Esophagus squamous epithelium (tissue), 5 donors: ENCODE results near the gene GPRC5C. TPM values are rescaled to one million over a fixed set of nuclear protein-coding genes. Genes with fewer than 3 reads are reported as not detected.
A peak's percentile ranks its signal among the peaks of the same experiment; 100 is the strongest.
"Not testable (repeated sequence)": the region's sequence is repeated elsewhere in the genome, so short reads cannot be mapped to it uniquely, and the experiment has no call there.

Experiments
- DNase-seq: peaks from one replicate; lab custom pipeline; 2025; lab: John Stamatoyannopoulos, UW
- H3K27ac ChIP-seq, 4 donors: fragments of 200-600 bp; sonication (generic); one replicate each; pipeline ENCODE4 v1.5.1; 2016 to 2019; ENCODE audit warnings: mild to moderate bottlenecking in 1 of 4
- H3K27me3 ChIP-seq, 4 donors: fragments of 200-600 bp; sonication (generic); 1 replicate in 3 of 4; 2 replicates in 1 of 4; pipeline versions ENCODE4 v1.5.1 to v1.6.0; 2017 to 2021; ENCODE audit warnings: antibody characterized with exemption in 1 of 4
- H3K36me3 ChIP-seq, 3 donors: fragments of 200-600 bp; sonication (generic); one replicate each; pipeline ENCODE4 v1.5.1; 2016 to 2019
- H3K4me1 ChIP-seq, 3 donors: fragments of 200-600 bp; sonication (generic); one replicate each; pipeline ENCODE4 v1.5.1; 2017 to 2019
- H3K4me3 ChIP-seq, 4 donors: fragments of 200-600 bp; sonication (generic); 1 replicate in 3 of 4; 2 replicates in 1 of 4; pipeline ENCODE4 v1.5.1; 2016 to 2019; ENCODE audit warnings: mild to moderate bottlenecking in 2 of 4, moderate library complexity in 1 of 4
- H3K9me3 ChIP-seq, 3 donors: fragments of 200-600 bp; sonication (generic); one replicate each; pipeline ENCODE4 v1.5.1; 2016 to 2019
- CTCF ChIP-seq, 6 experiments: fragments of 450-650 bp in 4 of 6; fragments of 200-600 bp in 2 of 6; sonication (generic) in 2 of 6; IDR thresholded peaks; one replicate each; pipeline ENCODE4 v1.5.1; 2016 to 2019; ENCODE audit warnings: antibody characterized with exemption in 6 of 6, mild to moderate bottlenecking in 4 of 6, moderate library complexity in 4 of 6
- POLR2A ChIP-seq, 4 donors: fragments of 450-650 bp; IDR thresholded peaks; one replicate each; pipeline ENCODE4 v1.6.1; 2017; ENCODE audit warnings: antibody characterized with exemption in 4 of 4, mild to moderate bottlenecking in 4 of 4, moderate library complexity in 3 of 4
- WGBS, 2 donors: methylation state at CpG; one replicate each; pipeline ENCODE4 v1.1.5; 2018; 5-methylcytosine and 5-hydroxymethylcytosine counted together
- intact Hi-C: fragments of 100-400 bp; cut with DNase I; formaldehyde crosslinking; loops from one replicate; pipeline ENCODE4 v1.15.0; 2022
- small RNA-seq, 4 donors: library from RNA; depleted of rRNA; stranded (forward); fragments of <200 nt; gene quantifications; one replicate each; pipeline ENCODE3, GENCODE V24; 2016
- total RNA-seq, 4 donors: library from RNA; depleted of rRNA; stranded (reverse); fragments of >200 nt; gene quantifications; one replicate each; pipeline ENCODE4 v1.1.0, GENCODE V29; 2016
- donor health status: DM: yes; HTN: yes; CAD: no.

The GPRC5C gene
- total RNA-seq, 4 donors from 2014 or later: 6.3 to 21.6 (median 11.7) TPM

- TF ChIP-seq POLR2A (IDR thresholded peaks at IDR 0.05) (no peak), CTCF (IDR thresholded peaks at IDR 0.05) (no peak)
- WGBS, 2 donors: 83 to 89% methylated on average over 4 of the region's 5 CpGs
- DNase-seq: no peak
Observed at GRCh38 chr17:74485841-74486240, 54.0 kb downstream of the GPRC5C start.

GRCh38 chr17:74488276-74488675 is 56.4 kb downstream of the GPRC5C start:
- H3K36me3 ChIP-seq, H3K9me3 ChIP-seq, H3K4me1 ChIP-seq, H3K27ac ChIP-seq, DNase-seq, H3K4me3 ChIP-seq, intact Hi-C loops: not testable (repeated sequence)
- peaks cover 0 to 31% (median 0%) of the 10 kb centered on the region in 4 donors for H3K27me3 ChIP-seq
- WGBS, 2 donors: 90 to 93% methylated on average over 2 to 4 of the region's 4 CpGs

More at GRCh38 chr17:74485841-74486240, 54.0 kb downstream of the GPRC5C start:
- peaks cover 0 to 49% (median 0%) of the 10 kb centered on the region in 4 donors for H3K27me3 ChIP-seq
- H3K36me3 ChIP-seq: no peaks in the 10 kb centered on the region
- no peak overlapping the region for H3K4me3 ChIP-seq
- H3K9me3 ChIP-seq: no peaks in the 10 kb centered on the region
- H3K27ac ChIP-seq: no peak overlapping the region
- H3K4me1 ChIP-seq: no peaks in the 10 kb centered on the region
- intact Hi-C loops: no loop called here

GRCh38 chr17:74490716-74491115 is 58.8 kb downstream of the GPRC5C start:
- H3K36me3 ChIP-seq: no peaks in the 10 kb centered on the region
- H3K9me3 ChIP-seq: no peaks in the 10 kb centered on the region
- H3K4me1 ChIP-seq: no peaks in the 10 kb centered on the region
- TF ChIP-seq POLR2A (IDR thresholded peaks at IDR 0.05) (no peak), CTCF (IDR thresholded peaks at IDR 0.05) (no peak)
- no peak for DNase-seq
- H3K4me3 ChIP-seq: no peak overlapping the region
- H3K27ac ChIP-seq: no peak overlapping the region
- H3K27me3 ChIP-seq: peaks cover 0 to 31% (median 0%) of the 10 kb centered on the region in 4 donors
- 74 to 81% methylated on average over 8 to 9 of the region's 9 CpGs for WGBS, 2 donors
- intact Hi-C loops: loop anchor here (10.0 kb wide), 1 partner anchor 116 kb away; no protein-coding TSS in a partner anchor

GRCh38 chr17:74491626-74492025 is 59.7 kb downstream of the GPRC5C start:
- H3K27me3 ChIP-seq: peaks cover 0 to 24% (median 0%) of the 10 kb centered on the region in 4 donors
- H3K4me1 ChIP-seq: no peaks in the 10 kb centered on the region
- no peak overlapping the region for H3K4me3 ChIP-seq
- H3K9me3 ChIP-seq: no peaks in the 10 kb centered on the region
- intact Hi-C loops: loop anchor here (10.0 kb wide), 1 partner anchor 117 kb away; no protein-coding TSS in a partner anchor
- H3K27ac ChIP-seq: no peak overlapping the region
- TF ChIP-seq POLR2A (IDR thresholded peaks at IDR 0.05): no peak
- no peak for TF ChIP-seq CTCF (IDR thresholded peaks at IDR 0.05)
- WGBS, 2 donors: 70 to 74% methylated on average over 7 of the region's 7 CpGs
- no peak for DNase-seq
- H3K36me3 ChIP-seq: no peaks in the 10 kb centered on the region

GRCh38 chr17:74493331-74493833 is 61.5 kb downstream of the GPRC5C start:
- 0 to 33% methylated on average over 5 to 10 of the region's 11 CpGs for WGBS, 2 donors
- intact Hi-C loops: loop anchor here (10.0 kb wide), 1 partner anchor 119 kb away; no protein-coding TSS in a partner anchor
- peaks cover 0 to 26% (median 0%) of the 10 kb centered on the region in 4 donors for H3K27me3 ChIP-seq
- TF ChIP-seq POLR2A (IDR thresholded peaks at IDR 0.05) (no peak), CTCF (IDR thresholded peaks at IDR 0.05) (peak; percentile 87 to 92 (median 90))
- DNase-seq: no peak
- no peak overlapping the region for H3K4me3 ChIP-seq
- no peaks in the 10 kb centered on the region for H3K9me3 ChIP-seq
- no peaks in the 10 kb centered on the region for H3K4me1 ChIP-seq
- H3K27ac ChIP-seq: no peak overlapping the region
- no peaks in the 10 kb centered on the region for H3K36me3 ChIP-seq

Small RNA genes within 50 kb of the gene (small RNA-seq; reads per million reads assigned to genes)
- 0 to 0.41 (median 0.21) reads per million in 4 donors for gene RNA5SP448

Other genes with a start within 250 kb of the GPRC5C start
- 100 to 1,000 TPM; 224 to 564 (median 403) TPM for gene RPL38, start 228.4 kb upstream of the GPRC5C start, total RNA-seq
- gene TTYH2, start 218.5 kb upstream of the GPRC5C start, total RNA-seq: 1 to 10 TPM in 3 of 4 donors, under 1 TPM in 1; 0.35 to 6.7 (median 1.8) TPM
- gene DNAI2, start 157.9 kb upstream of the GPRC5C start, total RNA-seq: under 1 TPM in 1 of 4 donors, not detected in 3; 0.19 TPM
- gene KIF19, start 105.9 kb upstream of the GPRC5C start, total RNA-seq: under 1 TPM in 2 of 4 donors, not detected in 2; 0.12 to 0.76 TPM
- gene BTBD17, start 70.2 kb upstream of the GPRC5C start, total RNA-seq: not detected
- gene GPR142, start 64.6 kb upstream of the GPRC5C start, total RNA-seq: under 1 TPM in 1 of 4 donors, not detected in 3; 0.38 TPM
- 10 to 100 TPM in 1 of 4 donors, 1 to 10 TPM in 2, under 1 TPM in 1; 0.88 to 19.6 (median 2.8) TPM for gene CD300A, start 34.5 kb downstream of the GPRC5C start, total RNA-seq
- under 1 TPM in 2 of 4 donors, not detected in 2; 0.19 TPM for gene CD300LB, start 99.4 kb downstream of the GPRC5C start, total RNA-seq
- gene CD300C, start 114.0 kb downstream of the GPRC5C start, total RNA-seq: under 1 TPM in 3 of 4 donors, not detected in 1; 0.18 to 0.76 (median 0.42) TPM
- gene CD300H, start 135.4 kb downstream of the GPRC5C start, total RNA-seq: not detected
- not detected for gene CD300LD, start 160.2 kb downstream of the GPRC5C start, total RNA-seq
- gene CD300E, start 191.7 kb downstream of the GPRC5C start, total RNA-seq: under 1 TPM; 0.15 to 0.53 (median 0.18) TPM